HUES64 (cell line): ENCODE results near the gene PLCG2.
"Not testable (repeated sequence)": the region's sequence is repeated elsewhere in the genome, so short reads cannot be mapped to it uniquely, and the experiment has no call there.

ENCODE experiments used
- H3K27ac ChIP-seq: 2 replicates; pipeline ENCODE4 v1.7.0; 2013; ENCODE audit warnings: low read depth, low read length, inconsistent platforms
- H3K27me3 ChIP-seq: 2 replicates; pipeline ENCODE4 v1.6.1; 2013; ENCODE audit warnings: mild to moderate bottlenecking, low read length; ENCODE audit not compliant: insufficient read depth
- H3K36me3 ChIP-seq: 2 replicates; pipeline ENCODE4 v1.6.1; 2013; ENCODE audit warnings: mild to moderate bottlenecking, low read length; ENCODE audit not compliant: insufficient read depth
- H3K4me1 ChIP-seq: 2 replicates; pipeline ENCODE4 v1.6.1; 2013; ENCODE audit warnings: mild to moderate bottlenecking, low read length, moderate library complexity; ENCODE audit not compliant: insufficient read depth
- H3K4me3 ChIP-seq: 2 replicates; pipeline ENCODE4 v1.5.1; 2013; ENCODE audit warnings: mild to moderate bottlenecking, low read length, moderate library complexity
- H3K9ac ChIP-seq: 2 replicates; pipeline ENCODE4 v1.6.1; 2013; ENCODE audit warnings: mild to moderate bottlenecking, low read depth, low read length
- H3K9me3 ChIP-seq: 2 replicates; pipeline ENCODE4 v1.6.1; 2013; ENCODE audit warnings: low read depth, low read length; ENCODE audit not compliant: insufficient read depth
- WGBS: fragments of 150-250, 120-280 bp; methylation state at CpG from one replicate; pipeline ENCODE4 v1.1.7; 2013; ENCODE audit warnings: missing lambda C conversion rate; 5-methylcytosine and 5-hydroxymethylcytosine counted together

Gene PLCG2

DNA sequence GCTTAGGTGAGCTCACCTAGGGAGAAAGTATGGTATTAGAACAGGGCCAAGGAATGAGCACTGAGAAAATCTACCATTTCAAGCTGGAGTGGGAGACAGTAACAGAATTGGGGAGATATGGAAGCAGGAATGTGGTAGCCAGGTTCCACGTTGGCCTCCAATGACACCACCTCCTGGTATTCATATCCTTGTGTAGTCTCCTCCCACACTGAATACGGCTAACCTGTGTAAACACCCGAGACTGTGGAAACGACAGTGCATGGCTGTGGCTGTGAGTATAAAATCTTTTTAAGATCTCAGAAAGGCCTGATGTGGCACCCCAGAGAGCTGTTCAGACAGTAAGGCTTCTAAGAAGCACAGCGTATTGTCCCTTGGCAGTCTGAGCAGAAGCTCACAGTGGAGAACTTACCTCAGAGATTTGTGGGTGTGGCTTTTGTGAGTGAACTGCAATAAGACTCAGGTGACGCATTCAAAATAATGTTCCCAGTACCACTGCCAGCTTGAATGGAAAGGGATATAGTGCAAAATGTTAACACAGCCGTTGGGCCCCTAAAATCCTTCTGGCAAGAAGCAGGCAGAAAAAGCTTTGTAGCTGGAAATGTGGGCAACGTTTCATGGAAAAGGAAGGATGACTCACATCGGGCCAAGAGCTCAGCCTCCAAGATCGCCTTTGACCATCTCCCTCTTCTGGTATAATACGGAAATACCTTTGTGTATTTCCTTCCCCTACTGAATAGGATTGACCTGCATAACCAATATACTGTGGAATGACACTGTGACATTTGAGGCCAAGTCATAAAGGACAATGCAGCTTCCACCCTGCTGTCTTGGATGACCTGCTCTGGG, 217.8 kb downstream of the PLCG2 start:
- H3K36me3 ChIP-seq = no peaks in the 10 kb centered on the region
- H3K9ac ChIP-seq = no peak overlapping the region
- H3K4me1 ChIP-seq = peaks cover 11% of the 10 kb centered on the region
- H3K27me3 ChIP-seq = no peaks in the 10 kb centered on the region
- no peak overlapping the region for H3K27ac ChIP-seq
- 60% methylated on average over 11 of the region's 11 CpGs for WGBS
- H3K9me3 ChIP-seq = no peaks in the 10 kb centered on the region
- no peak overlapping the region for H3K4me3 ChIP-seq

DNA sequence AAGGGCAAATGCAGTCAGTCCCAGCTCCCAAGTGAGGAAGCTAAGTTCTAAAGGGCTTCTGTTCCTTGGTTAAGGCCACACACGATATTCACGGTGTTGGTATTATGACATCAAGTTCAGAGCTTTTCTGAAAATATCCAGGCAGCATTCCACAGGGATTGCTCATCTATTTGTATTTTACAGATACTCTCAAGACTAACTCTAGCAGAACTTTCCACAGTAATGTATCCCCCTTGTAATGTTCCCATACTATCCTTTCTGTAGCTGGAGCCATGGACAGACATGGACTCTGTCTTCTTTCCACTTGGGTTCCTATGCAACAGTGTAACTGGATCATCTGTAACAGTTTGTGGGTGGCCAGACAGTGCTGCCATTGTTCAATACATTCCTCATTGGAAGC, 218.6 kb downstream of the PLCG2 start:
- no peak overlapping the region for H3K9ac ChIP-seq
- H3K4me3 ChIP-seq = no peak overlapping the region
- peaks cover 9% of the 10 kb centered on the region for H3K4me1 ChIP-seq
- no peaks in the 10 kb centered on the region for H3K27me3 ChIP-seq
- no peaks in the 10 kb centered on the region for H3K36me3 ChIP-seq
- no peak overlapping the region for H3K27ac ChIP-seq
- 63% methylated on average over 2 of the region's 2 CpGs for WGBS
- no peaks in the 10 kb centered on the region for H3K9me3 ChIP-seq

DNA sequence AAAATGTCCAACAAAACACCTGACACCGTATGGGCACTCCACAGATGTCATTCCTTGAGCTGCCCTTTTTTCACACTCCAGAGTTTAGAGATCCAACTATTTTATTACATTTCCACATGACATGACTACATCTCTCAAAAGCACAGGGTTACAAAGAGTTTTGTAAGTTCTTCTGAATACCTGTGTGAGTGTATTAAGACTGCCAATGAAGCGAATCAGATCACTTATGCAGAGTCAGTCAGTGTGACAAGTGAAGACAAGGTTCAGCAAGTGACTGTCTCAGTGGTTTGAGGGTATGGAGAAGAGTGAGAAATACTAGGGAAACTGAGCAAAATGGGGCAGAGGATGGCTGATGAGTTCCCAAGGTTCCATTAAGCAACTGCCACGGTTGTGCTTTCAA, 223.7 kb downstream of the PLCG2 start:
- H3K9ac ChIP-seq = no peak overlapping the region
- no peak overlapping the region for H3K27ac ChIP-seq
- H3K9me3 ChIP-seq = peaks cover 5% of the 10 kb centered on the region; the same call in 1 of the 2 replicates
- H3K4me1 ChIP-seq = no peaks in the 10 kb centered on the region; the same call in none of the 2 replicates
- 92% methylated on average over 3 of the region's 3 CpGs for WGBS
- no peaks in the 10 kb centered on the region for H3K27me3 ChIP-seq
- no peak overlapping the region for H3K4me3 ChIP-seq
- H3K36me3 ChIP-seq = no peaks in the 10 kb centered on the region

DNA sequence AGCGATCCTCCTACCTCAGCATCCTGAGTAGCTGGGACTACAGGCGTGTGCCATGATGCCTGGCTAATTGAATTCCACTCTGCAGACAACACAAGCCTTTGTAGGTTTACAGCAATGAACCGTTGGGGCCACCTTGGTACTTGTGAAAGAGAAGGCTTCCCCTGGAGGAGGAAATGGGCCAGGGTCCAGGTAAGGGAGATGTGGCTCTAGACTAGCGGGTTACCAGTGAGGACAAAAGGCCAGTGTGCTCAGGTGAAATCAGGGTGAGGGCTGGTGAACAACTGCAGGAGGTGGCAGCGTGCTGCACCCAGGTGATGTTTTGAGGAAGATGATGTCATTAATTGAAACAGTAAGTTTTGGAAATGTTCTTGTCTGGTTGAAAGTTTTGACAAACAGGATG, 225.5 kb downstream of the PLCG2 start:
- H3K36me3 ChIP-seq = no peaks in the 10 kb centered on the region
- no peak overlapping the region for H3K27ac ChIP-seq
- no peaks in the 10 kb centered on the region; the same call in none of the 2 replicates for H3K4me1 ChIP-seq
- H3K27me3 ChIP-seq = no peaks in the 10 kb centered on the region
- H3K9me3 ChIP-seq = peaks cover 21% of the 10 kb centered on the region
- no peak overlapping the region for H3K9ac ChIP-seq
- no peak overlapping the region for H3K4me3 ChIP-seq
- WGBS = 95% methylated on average over 5 of the region's 5 CpGs

DNA sequence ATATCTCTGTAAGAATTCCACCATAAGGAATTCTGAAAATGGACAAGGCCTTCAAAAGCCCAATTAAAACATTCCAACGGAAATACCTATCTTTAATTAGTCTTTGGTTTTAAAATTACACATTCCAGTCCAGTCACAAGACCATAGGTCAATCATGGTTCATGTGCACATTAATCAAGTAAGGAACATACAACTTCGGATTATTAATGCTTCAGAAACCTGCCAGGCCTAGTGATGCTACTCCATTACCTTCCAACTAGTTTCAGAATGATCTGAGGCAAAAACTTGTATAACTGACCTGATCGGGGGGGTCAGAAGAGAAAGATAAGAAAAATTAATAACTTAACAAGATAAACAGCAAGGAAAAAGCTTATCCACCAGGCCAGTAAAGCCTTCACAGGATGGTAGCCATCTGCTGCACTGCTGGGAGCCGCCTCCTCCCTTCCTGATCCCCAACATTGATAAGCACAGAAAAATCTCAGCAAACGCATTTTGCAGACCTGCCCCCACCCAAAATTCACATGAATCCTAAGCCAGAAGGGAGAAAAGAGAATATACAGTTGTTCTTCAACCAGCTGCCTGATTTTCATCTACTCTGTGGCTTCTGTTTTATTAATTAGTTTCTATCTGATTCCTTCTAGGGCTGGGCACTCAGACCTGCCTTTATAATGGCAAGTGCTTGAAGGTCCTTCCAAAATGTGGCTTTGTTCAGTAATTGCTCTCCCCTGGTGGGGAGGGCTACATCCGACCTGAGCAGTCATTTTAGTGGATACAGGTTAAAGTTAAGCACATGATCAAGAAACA, 226.1 kb downstream of the PLCG2 start:
- H3K4me3 ChIP-seq = no peak overlapping the region
- no peak overlapping the region for H3K9ac ChIP-seq
- WGBS = 73% methylated on average over 5 of the region's 6 CpGs
- no peaks in the 10 kb centered on the region for H3K36me3 ChIP-seq
- peaks cover 23% of the 10 kb centered on the region for H3K9me3 ChIP-seq
- no peak overlapping the region for H3K27ac ChIP-seq
- no peaks in the 10 kb centered on the region for H3K27me3 ChIP-seq
- H3K4me1 ChIP-seq = no peaks in the 10 kb centered on the region; the same call in none of the 2 replicates

DNA sequence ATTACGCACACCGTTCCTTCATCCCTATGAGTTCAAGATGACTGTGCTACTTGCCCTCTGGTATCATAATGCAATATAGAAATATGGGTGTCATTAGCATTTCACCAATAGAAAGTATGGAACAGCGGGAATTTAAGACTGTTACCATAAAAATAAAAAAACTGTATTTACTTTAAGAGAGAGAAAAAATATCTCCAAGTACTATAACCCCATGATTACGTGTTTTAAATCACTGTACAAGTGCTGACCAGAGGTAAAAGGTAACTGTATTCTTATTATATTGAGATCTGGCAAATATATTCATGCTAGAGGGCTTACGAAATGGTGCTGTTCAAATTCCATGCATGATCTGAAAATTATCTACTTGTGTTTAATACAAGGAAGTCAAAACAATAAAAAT, 226.9 kb downstream of the PLCG2 start:
- H3K9me3 ChIP-seq = peaks cover 30% of the 10 kb centered on the region
- H3K27me3 ChIP-seq = no peaks in the 10 kb centered on the region
- H3K4me3 ChIP-seq = no peak overlapping the region
- no peaks in the 10 kb centered on the region for H3K36me3 ChIP-seq
- no peak overlapping the region for H3K9ac ChIP-seq
- no peaks in the 10 kb centered on the region; the same call in none of the 2 replicates for H3K4me1 ChIP-seq
- WGBS = 100% methylated on average over 2 of the region's 5 CpGs
- H3K27ac ChIP-seq = no peak overlapping the region

DNA sequence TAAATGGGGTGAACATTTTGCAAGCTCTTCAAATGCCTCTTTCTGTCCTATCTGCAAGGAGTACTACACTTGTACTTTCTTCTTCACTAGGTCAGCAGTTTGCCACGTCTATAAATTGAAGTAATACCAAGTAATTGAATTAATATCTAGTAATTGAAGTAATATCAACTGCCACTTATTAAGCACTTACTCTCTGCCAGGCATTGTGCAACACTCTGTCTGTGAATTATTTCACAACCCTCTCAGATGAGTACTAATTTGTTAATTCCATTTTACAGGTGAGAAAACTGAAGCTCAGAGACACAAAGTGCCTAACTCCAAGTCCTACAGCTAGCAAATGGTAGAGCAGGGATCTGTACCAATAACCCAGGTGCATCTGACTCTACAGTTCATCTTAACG, 228.1 kb downstream of the PLCG2 start:
- H3K27ac ChIP-seq = no peak overlapping the region
- H3K9ac ChIP-seq = no peak overlapping the region
- no peaks in the 10 kb centered on the region; the same call in none of the 2 replicates for H3K4me1 ChIP-seq
- 98% methylated on average over 1 of the region's 2 CpGs for WGBS
- H3K36me3 ChIP-seq = no peaks in the 10 kb centered on the region
- no peak overlapping the region for H3K4me3 ChIP-seq
- H3K9me3 ChIP-seq = peaks cover 30% of the 10 kb centered on the region
- no peaks in the 10 kb centered on the region for H3K27me3 ChIP-seq

DNA sequence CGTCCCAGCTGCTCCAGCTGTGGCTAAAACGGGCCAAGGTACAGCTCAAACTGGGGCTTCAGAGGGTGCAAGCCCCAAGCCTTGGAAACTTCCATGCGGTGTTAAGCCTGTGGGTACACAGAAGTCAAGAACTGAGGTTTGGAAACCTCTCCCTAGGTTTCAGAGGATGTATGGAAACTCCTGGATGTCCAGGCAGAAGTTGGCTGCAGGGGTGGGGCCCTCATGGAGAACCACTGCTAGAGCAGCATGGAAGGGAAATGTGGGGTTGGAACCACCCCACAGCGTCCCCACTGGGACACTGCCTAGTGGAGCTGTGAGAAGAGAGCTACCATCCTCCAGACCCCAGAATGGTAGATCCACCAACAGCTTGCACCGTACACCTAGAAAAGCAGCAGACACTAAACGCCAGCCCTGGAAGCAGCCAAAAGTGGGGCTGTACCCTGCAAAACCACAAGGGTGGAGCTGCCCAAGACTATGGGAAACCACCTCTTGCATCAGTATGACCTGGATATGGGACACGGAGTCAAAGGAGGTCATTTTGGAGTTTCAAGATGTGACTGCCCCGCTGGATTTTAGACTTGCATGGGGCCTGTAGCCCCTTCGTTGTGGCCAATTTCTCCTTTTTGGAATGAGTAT, 230.0 kb downstream of the PLCG2 start:
- Histone ChIP-seq H3K9ac (no peak overlapping the region), H3K27ac (no peak overlapping the region), H3K4me3 (no peak overlapping the region), H3K4me1 (no peaks in the 10 kb centered on the region; the same call in none of the 2 replicates), H3K27me3 (no peaks in the 10 kb centered on the region), H3K9me3 (peaks cover 30% of the 10 kb centered on the region), H3K36me3 (no peaks in the 10 kb centered on the region)
- 95% methylated on average over 9 of the region's 9 CpGs for WGBS

DNA sequence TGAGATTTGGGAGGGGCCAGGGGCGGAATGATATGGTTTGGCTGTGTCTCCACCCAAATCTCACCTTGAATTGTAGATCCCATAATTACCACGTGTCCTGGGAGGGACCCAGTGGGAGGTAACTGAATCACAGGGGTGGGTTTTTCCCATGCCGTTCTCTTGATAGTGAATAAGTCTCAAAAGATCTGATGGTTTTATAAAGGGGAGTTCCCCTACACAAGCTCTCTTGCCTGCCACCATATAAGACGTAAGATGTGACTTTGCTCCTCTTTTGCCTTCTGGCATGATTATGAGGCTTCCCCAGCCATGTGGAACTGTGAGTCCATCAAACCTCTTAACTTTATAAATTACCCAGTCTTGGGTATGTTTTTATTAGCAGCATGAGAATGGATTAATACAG, 230.7 kb downstream of the PLCG2 start:
- H3K4me3 ChIP-seq, H3K36me3 ChIP-seq: not testable (repeated sequence)
- WGBS = 89% methylated on average over 4 of the region's 4 CpGs

DNA sequence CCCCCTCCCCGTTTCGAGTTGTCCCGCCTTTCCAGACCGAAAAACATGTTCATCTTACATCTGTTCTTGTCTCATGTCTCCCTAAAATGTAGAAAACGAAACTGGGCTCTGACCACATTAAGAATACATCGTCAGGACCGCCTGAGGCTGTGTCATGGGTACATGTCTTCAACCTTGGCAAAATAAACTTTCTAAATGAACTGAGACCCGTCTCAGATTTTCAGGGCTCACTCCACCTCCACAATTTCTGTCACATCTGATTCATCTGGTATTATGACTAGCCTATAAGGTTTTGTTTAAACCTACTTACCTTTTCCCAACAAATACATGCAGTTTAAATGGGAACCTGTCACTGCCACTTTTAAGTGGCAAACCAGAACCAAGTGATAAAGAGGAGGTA, 231.6 kb downstream of the PLCG2 start:
- Histone ChIP-seq H3K36me3 (no peaks in the 10 kb centered on the region), H3K9ac (no peak overlapping the region), H3K27me3 (no peaks in the 10 kb centered on the region), H3K4me3 (no peak overlapping the region), H3K27ac (no peak overlapping the region), H3K4me1 (no peaks in the 10 kb centered on the region; the same call in 1 of the 2 replicates), H3K9me3 (peaks cover 35% of the 10 kb centered on the region)
- WGBS = 92% methylated on average over 8 of the region's 8 CpGs

More for the DNA sequence above, 230.7 kb downstream of the PLCG2 start:
- not testable (repeated sequence) for H3K9ac ChIP-seq, H3K27ac ChIP-seq, H3K27me3 ChIP-seq, H3K4me1 ChIP-seq
- peaks cover 30% of the 10 kb centered on the region for H3K9me3 ChIP-seq

DNA sequence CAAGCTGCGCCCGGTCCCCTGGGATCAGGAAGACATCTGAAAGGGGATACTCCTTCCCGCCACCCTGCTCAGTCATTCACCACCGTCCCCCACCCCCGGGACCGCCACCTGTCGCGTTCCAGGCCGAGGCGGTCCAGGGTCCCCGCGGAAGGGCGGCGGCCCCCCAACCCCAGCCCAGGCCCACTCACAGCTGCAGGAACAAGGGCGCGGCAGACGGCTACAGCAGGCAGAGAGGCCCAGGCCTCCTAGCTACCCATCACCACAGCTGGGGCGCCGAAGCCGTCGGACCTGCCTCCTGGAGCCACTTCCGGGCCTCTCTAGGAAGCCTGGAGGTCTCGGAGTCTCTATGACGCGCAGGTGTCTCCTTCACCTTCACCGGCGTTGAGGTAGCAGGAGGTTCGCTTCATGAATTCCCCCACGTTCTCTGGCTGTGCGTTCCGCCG, 232.1 kb downstream of the PLCG2 start, which contains the start of gene SDR42E1:
SDR42E1 (minus strand) TSS at position 272 of the 443 bp plus-strand sequence. CDS start 10,612 bp downstream, outside the sequence.
- 92% methylated on average over 32 of the region's 32 CpGs for WGBS
- no peak within 1 kb of the TSS for H3K27ac ChIP-seq
- H3K36me3 ChIP-seq = no peaks in the 10 kb centered on the region
- H3K27me3 ChIP-seq = no peaks in the 10 kb centered on the region
- H3K4me3 ChIP-seq = no peak within 1 kb of the TSS
- no peaks in the 10 kb centered on the region for H3K4me1 ChIP-seq
- H3K9ac ChIP-seq = no peak within 1 kb of the TSS
- peaks cover 35% of the 10 kb centered on the region for H3K9me3 ChIP-seq
